Measurements from ENCODE around the gene KCNJ2.

DNA sequence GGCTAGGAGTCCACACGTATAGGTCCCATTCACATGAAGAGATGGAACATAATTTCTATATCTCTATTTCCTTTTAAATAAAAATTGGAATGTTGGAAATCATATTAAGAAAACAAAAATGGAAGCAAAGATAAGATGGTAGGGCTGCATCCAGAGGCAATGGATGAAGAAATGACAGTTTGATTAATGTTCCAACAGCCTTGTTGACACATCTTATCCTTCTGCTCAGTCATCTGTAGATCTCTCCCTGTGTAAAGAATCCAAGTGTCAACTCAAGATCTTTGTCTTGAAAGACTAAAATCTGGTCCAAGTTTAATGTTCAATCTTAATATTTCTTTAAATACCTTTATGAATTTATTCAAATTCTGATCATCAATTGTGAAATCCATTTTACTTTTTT is 7.8 kb upstream of the KCNJ2 start:
- no peak for TF ChIP-seq EZH2phosphoT487 (IDR thresholded peaks at IDR 0.05; ENCODE audit: low read depth)
- TF ChIP-seq, protein P1, sequence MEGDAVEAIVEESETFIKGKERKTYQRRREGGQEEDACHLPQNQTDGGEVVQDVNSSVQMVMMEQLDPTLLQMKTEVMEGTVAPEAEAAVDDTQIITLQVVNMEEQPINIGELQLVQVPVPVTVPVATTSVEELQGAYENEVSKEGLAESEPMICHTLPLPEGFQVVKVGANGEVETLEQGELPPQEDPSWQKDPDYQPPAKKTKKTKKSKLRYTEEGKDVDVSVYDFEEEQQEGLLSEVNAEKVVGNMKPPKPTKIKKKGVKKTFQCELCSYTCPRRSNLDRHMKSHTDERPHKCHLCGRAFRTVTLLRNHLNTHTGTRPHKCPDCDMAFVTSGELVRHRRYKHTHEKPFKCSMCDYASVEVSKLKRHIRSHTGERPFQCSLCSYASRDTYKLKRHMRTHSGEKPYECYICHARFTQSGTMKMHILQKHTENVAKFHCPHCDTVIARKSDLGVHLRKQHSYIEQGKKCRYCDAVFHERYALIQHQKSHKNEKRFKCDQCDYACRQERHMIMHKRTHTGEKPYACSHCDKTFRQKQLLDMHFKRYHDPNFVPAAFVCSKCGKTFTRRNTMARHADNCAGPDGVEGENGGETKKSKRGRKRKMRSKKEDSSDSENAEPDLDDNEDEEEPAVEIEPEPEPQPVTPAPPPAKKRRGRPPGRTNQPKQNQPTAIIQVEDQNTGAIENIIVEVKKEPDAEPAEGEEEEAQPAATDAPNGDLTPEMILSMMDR (IDR thresholded peaks at IDR 0.05; ENCODE audit: low read depth, low read length), result no peak
